Astrocyte (in vitro differentiated cells and primary cell): ENCODE measurements around the gene AMOTL2.

ENCODE experiments used
- EZH2 ChIP-seq: IDR thresholded peaks from 2 replicates; pipeline ENCODE4 v1.6.1; 2012; ENCODE audit warnings: mild to moderate bottlenecking, low read length, inconsistent platforms; ENCODE audit not compliant: insufficient read depth
- TF ChIP-seq, protein P1 (sequence below): IDR thresholded peaks from 2 replicates; pipeline ENCODE4 v1.5.1; 2011; ENCODE audit warnings: low read depth, mild to moderate bottlenecking, inconsistent platforms, low read length, moderate library complexity; ENCODE audit not compliant: insufficient read depth

DNA sequence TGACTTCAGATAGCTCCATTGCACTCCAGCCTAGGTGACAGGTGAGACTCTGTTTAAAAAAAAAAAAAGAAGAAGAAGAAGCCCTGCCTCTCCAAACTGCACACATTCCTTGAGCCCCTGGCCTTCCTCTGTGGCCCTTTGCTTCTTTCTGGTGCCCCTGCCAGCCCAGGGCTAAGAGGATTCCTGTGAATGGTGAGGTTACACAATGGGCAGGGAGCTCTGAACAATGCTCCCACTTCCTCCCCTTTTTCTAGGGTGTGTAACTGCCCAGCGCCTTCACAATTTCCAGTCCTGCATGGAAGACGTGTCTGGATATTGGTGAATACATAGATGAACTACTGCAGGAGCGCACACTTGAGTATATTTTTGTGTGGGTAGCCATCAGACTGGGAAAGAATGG, 3.6 kb upstream of the AMOTL2 start:
- no peak for TF ChIP-seq EZH2
- TF ChIP-seq, protein P1, sequence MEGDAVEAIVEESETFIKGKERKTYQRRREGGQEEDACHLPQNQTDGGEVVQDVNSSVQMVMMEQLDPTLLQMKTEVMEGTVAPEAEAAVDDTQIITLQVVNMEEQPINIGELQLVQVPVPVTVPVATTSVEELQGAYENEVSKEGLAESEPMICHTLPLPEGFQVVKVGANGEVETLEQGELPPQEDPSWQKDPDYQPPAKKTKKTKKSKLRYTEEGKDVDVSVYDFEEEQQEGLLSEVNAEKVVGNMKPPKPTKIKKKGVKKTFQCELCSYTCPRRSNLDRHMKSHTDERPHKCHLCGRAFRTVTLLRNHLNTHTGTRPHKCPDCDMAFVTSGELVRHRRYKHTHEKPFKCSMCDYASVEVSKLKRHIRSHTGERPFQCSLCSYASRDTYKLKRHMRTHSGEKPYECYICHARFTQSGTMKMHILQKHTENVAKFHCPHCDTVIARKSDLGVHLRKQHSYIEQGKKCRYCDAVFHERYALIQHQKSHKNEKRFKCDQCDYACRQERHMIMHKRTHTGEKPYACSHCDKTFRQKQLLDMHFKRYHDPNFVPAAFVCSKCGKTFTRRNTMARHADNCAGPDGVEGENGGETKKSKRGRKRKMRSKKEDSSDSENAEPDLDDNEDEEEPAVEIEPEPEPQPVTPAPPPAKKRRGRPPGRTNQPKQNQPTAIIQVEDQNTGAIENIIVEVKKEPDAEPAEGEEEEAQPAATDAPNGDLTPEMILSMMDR: no peak
